HG03575 (cell line): Measurements from ENCODE around the gene EFHC1.

Experiments
- ATAC-seq: cut with Tn5 transposase; IDR thresholded peaks from one replicate; pipeline ENCODE4 v1.9.1; 2021; ENCODE audit not compliant: unreplicated experiment, insufficient number of reproducible peaks, low FRiP score; ENCODE audit errors: extremely low read depth

EFHC1 gene

GRCh38 chr6:52394251-52394666, 25.9 kb upstream of the EFHC1 start:
- ATAC-seq, result peak; percentile 52

- ATAC-seq, result no peak
These were observed 24.2 kb upstream of the EFHC1 start for GRCh38 chr6:52395969-52396368.

DNA sequence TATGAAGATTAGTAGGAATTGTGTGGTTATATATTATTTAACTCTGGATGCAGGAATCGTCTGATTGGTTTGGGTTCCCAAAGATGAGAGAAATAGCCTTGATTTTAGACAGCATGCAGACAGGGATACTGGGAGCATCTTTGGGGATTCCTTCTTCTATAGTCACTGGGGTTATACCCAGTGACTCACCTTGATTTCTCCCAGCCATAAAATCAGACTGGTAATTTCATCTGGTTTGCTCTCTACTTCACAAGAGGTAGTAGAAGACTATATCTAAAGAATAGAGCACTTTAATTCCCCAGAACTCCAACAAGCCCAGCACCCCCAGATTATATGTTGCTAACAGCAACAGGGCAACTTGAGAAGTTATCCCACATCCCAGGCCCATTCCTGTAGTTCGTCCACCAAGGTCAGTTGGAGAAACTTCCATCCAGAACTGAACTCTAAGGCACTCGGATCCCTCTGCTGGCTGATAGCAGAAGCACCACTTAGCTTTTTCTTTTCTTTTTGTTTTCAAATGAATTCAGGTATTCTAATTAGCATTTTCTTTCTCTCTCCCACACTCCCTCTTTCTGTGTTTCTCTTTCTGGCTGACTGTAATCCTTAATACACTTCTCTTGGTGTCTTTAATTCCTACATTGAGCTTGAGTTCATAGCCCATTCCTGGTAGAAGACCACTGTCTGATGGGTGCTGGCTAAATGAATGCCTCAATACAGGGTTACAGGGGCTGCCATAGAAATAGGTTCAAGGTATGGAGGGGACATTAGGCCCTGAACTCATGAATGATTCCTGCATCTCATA, 20.4 kb upstream of the EFHC1 start:
- ATAC-seq, result no peak

GRCh38 chr6:52400313-52401041, 19.7 kb upstream of the EFHC1 start:
- no peak for ATAC-seq

DNA sequence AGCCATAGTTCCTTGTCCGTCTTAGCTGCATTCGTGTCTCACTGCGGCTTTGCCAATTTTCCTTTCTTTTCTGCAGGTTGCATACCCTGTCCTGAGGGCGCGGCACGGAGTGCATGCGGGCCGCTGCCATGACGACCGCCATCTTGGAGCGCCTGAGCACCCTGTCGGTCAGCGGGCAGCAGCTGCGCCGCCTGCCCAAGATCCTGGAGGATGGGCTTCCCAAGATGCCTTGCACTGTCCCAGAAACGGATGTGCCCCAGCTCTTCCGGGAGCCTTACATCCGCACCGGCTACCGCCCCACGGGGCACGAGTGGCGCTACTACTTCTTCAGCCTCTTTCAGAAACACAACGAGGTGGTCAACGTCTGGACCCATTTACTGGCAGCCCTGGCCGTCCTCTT, 17.1 kb upstream of the EFHC1 start:
- no peak for ATAC-seq

DNA sequence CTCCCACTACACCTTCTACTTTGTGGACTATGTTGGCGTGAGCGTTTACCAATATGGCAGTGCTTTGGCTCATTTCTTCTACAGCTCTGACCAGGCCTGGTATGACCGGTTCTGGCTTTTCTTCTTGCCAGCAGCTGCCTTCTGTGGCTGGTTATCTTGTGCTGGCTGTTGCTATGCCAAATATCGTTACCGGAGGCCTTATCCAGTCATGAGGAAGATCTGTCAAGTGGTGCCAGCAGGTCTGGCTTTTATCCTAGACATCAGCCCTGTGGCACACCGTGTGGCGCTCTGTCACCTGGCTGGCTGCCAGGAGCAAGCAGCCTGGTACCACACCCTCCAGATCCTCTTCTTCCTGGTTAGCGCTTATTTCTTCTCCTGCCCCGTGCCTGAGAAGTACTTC, 16.5 kb upstream of the EFHC1 start:
- no peak for ATAC-seq

- no peak for ATAC-seq
These were observed 14.9 kb upstream of the EFHC1 start for GRCh38 chr6:52405243-52405642.

GRCh38 chr6:52407467-52407866, 12.7 kb upstream of the EFHC1 start:
- ATAC-seq, result no peak

DNA sequence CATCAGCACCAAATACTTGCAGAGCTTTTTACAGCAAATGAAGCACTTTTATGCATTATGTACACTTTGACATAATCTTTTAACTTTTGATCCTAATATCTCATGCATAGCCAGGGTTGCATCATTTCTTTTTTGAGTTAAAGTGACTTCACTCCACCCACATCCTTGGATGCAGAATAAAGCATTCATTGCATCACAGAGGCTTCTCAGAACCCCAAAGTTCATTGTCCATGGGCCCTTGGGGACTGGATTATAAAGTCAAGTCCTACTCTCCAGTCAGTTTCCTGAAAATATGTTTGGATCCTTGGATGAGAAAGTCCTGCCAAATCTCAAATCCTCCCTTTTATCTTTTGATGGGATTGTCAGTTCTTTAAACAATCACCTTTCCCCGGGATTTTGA, 10.6 kb upstream of the EFHC1 start:
- no peak for ATAC-seq

DNA sequence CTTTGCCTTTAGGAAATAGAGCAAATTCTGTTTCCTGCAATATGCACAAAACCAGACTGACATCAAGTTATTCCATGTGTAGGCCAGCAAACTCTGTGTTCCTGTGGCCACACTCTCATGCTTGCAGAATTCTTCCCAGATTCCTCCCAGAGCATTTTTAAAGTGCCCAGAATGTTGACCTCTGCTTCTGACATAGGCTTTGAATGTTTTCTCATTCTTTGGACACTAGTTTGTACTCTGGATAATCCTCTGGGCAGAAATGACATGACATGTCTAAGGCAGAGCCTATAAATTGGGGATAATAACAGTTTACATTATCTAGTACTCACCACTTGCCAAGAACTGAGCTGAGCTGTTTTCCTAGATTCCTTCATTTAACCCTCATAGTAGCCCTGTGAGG, 9.2 kb upstream of the EFHC1 start:
- no peak for ATAC-seq

DNA sequence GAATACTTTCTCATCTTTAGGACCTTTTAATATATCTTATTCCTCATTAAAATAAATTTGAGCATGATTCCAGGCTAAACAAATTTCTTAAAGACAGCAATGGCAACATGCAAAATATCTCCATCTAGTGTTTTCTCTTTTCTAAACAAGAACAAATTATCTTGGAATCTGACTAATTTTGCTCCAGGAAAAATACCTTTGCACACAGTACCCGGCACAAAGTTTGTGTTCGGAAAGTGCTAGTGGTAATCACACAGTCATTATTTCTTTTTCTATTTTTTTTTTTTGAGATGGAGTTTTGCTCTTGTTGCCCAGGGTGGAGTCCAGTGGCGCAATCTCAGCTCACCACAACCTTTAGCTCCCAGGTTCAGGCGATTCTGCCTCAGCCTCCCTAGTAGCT, 8.2 kb upstream of the EFHC1 start:
- ATAC-seq, result no peak

GRCh38 chr6:52415333-52415732, 4.8 kb upstream of the EFHC1 start:
- no peak for ATAC-seq

DNA sequence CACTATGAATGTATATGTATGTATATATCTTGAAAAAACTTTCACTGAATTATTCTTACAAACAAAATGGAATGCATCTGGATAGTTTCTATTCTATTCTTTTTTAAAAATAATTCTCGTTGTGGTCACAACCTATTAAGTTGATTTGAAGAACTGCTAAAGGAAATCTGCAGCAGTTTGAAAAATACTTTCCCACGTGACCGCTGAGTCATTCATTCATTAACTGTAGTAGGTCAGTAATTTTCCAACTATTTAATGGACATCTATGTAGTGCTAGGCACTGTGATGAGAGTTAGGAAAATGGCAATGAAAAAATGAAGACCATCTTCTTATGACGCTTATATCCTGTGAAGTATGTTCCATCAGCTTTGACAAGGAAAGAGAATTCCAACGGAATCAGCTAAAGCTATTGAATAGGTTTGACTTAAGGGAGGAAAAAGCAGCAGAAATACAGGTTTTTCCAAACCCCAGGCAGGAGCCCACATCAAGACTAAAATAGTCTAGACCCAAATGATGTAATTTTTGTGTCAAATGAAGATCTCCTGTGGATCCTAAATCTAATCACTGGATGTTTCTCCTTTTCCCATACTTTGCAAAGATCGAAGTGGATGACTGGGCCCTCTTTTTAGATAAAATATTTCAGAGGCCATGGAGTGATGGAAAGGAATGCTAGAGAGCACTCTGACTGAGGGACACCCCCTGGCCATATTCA, 4.1 kb upstream of the EFHC1 start:
- ATAC-seq, result no peak

DNA sequence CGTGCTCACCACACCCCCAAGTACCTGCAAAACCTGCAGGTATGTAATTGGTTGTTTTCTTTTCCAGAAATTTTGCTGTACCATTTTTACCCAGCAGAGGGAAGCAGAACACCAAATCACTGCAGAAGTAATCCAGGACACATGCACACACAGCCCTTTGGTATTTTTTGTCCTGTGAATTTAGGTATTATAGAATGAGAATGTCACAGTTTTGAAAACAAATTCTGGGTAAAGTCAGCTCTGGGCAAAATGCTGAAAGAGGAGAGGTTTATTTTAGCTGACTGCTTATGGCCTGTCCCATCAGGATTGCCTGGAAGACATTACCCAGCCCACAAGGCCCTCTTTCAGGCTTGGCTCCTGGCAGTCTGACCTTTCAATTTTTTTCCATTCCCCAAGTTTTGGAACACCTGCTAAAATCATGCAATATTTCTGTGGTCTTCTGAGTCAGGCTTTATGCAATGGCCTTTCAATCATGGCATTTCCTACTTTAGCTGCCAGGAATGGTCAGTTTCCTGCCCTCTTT, 3.5 kb upstream of the EFHC1 start:
- no peak for ATAC-seq

DNA sequence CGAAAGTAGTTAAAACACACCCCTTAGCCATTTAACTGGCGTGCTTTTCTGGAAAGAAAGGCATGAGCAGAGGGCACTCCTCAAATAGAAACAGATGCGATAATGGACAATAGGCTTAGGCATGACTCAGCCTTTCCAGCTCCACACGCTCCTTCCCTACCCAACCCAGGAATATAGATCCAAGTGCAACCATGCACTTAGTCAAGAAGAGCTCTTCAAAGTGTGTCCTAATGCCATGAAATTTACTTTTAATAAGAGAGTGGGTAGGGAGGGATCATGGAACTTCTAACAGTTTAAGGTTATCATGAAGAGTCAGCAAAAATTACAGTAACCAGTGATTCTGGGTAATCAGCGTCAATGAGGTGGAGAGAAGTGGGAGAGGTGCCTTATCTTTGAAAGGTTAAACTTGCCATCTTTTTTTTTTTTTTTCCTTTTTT, 2.4 kb upstream of the EFHC1 start:
- no peak for ATAC-seq

GRCh38 chr6:52418606-52419005, 1.5 kb upstream of the EFHC1 start:
- ATAC-seq, result no peak

DNA sequence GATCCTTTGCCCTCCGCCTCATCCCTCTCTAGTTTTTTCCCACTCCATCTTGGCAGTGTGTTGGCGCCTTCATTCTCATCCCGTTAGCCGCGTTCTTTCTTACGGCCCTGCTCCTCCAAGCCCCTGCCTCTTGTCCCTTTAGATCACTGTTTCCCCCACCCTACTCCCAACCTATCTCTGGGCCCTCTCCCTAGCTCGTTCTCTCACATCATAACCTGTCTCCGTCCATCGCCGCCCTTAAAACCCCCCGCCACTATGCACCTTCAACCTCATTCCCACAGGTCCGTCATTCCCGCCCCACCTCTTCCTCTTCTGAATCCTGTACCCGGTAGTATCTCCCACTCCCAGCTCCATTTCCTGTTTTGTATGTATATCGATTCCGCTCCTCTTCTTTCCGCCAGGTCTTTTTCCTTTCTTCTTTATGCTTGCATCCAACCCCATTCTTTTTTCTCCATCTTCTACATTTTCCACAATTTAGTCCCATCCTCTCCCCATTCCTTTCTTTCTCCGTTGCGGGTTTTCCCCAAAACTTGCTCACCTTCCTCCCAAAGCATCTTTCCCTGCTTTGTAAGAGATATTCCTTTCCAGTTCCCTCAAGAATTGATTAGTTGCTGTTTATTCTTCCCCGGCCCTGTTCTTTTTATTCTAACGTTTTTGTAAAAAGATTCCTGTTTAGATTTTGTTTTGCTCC, 671 bp downstream of the EFHC1 start:
- ATAC-seq, result no peak

DNA sequence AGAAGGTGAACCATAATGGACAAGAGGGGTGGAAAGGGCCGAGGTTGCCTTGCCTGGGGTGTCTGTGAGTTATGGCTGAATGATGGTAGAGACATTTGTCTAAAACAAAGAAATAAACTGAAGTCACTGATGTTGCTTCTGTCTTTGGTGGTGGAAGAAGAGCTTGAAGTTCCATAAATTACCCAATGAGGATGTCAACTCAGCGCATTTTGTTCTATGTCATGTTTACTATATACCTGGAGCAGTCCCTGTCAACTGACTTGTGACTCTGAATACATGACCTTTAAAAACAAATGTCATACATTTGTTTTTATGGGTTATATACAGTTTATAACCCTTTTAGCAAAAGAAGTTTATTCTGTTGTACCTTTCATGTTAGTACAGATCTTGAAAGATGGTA, 2.0 kb downstream of the EFHC1 start:
- no peak for ATAC-seq

- no peak for ATAC-seq
These were observed 3.3 kb downstream of the EFHC1 start for GRCh38 chr6:52423448-52423847.
